SIG-M5 treated with dmso at 0.1 percent for 504 hours (cell line): ENCODE measurements around the gene PRSS2.
"Not testable (repeated sequence)": the region's sequence is repeated elsewhere in the genome, so short reads cannot be mapped to it uniquely, and the experiment has no call there.

Source experiments
- DNase-seq: peaks from one replicate; lab custom pipeline; 2025; ENCODE audit not compliant: unreplicated experiment; lab: John Stamatoyannopoulos, UW

PRSS2 gene

DNA sequence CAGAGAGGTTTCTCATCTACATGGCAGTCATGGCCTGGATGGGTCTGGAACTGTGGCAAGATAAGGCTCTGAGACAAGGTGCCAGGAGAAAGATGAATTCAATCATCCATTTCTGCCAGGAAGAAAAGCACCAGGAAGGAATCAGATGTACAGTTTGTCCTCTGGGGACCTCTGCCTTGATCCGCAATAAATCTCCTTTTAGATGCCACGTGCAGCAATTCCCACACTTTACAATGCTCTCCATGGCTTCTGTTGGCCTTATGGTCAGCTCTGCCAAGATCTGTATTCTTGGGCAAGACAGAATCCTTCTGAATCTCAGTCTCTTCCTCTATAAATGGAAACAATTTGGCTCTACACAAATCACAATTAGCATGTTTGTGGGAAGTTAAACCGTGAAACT lies 12.5 kb upstream of the PRSS2 start:
- not testable (repeated sequence) for DNase-seq

DNA sequence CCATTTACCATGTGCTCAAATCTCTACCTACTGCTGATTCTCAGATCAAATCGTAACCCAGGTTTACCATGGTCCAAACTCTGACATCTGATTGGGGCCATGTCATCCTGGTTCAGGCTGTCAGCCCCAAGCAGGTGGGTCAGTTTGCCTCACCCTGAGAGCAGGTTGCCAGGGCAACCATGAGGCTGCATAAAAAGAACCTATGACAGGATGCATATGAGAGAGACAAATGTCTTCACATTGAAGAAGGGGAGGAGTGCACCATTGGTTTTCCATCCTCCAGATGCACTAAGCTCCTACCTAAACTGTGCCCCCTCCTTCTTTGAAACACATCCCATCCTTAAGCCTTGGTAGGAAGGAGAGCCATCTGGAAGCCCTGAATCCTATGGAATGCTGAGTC lies 11.3 kb upstream of the PRSS2 start:
- DNase-seq = no peak

GRCh38 chr7:142760071-142760642 lies 10.6 kb upstream of the PRSS2 start:
- no peak for DNase-seq

DNA sequence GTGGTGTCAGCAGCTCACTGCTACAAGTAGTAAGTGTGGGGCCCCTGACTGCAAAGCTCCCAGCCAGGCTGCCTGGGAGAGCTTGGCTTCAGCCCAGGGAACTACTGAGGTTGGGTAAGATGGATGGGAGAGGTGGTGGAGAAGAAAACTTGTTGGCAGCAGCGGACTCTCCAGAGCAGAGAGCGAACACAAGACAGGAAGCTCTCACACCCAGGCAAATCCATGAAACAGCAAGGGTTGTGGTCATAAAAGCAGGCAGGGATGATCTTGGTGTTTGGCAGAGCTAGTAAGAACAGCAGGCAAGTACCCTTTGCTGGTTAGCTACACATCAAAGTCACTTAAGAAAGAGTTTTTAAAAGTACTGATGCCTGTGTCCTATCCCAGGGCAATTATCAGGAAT lies 9.2 kb upstream of the PRSS2 start:
- not testable (repeated sequence) for DNase-seq

DNA sequence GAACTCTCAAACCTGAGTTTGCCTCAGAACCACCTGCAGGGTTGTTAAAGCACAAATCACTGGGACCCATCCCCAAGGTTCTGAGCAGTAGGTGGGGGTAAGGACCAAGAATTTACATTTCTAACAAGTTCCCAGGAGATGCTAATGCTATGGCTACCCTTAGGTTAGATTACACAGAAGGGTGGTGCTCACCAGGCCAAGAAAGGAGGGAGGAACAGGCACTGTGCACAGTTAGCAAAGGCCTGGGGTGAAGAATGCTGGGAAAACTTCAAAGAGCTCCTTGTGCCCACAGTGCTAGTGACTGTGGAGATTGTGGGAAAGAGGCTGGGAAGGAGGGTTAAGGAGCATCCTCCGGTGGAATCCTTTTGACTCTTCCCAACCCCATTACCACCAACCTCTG lies 8.7 kb upstream of the PRSS2 start:
- DNase-seq = no peak

- DNase-seq = no peak
Measured at GRCh38 chr7:142767451-142767850, 3.3 kb upstream of the PRSS2 start.

GRCh38 chr7:142767861-142768260 lies 2.9 kb upstream of the PRSS2 start:
- no peak for DNase-seq

- not testable (repeated sequence) for DNase-seq
Measured at GRCh38 chr7:142768885-142769284, 1.9 kb upstream of the PRSS2 start.

GRCh38 chr7:142771353-142771723 lies 568 bp downstream of the PRSS2 start:
- DNase-seq = no peak

GRCh38 chr7:142772051-142772450 lies 1.3 kb downstream of the PRSS2 start:
- DNase-seq = no peak

DNA sequence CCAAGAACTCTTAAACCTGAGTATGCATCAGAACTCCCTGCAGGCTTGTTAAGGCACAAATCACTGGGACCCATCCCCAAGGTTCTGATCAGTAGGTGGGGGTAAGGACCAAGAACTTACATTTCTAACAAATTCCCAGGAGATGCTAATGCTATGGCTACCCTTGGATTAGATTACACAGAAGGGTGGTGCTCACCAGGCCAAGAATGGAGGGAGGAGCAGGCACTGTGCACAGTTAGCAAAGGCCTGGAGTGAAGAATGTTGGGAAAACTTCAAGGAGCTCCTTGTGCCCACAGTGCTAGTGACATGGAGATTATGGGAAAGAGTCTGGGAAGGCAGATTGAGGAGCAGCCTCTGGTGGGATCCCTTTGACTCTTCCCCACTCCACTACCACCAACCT lies 1.9 kb downstream of the PRSS2 start:
- no peak for DNase-seq

DNA sequence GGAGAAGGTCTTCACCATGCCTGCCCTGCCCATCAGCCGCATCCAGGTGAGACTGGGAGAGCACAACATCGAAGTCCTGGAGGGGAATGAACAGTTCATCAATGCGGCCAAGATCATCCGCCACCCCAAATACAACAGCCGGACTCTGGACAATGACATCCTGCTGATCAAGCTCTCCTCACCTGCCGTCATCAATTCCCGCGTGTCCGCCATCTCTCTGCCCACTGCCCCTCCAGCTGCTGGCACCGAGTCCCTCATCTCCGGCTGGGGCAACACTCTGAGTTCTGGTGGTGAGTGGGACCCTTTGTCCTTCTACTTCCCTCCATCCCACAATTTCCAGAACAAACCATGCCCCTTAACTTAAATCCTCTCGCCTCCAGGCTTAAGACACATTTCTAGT lies 2.5 kb downstream of the PRSS2 start:
- no peak for DNase-seq

GRCh38 chr7:142773937-142774744 lies 3.4 kb downstream of the PRSS2 start:
- no peak for DNase-seq

GRCh38 chr7:142774826-142775225 lies 4.1 kb downstream of the PRSS2 start:
- no peak for DNase-seq

DNA sequence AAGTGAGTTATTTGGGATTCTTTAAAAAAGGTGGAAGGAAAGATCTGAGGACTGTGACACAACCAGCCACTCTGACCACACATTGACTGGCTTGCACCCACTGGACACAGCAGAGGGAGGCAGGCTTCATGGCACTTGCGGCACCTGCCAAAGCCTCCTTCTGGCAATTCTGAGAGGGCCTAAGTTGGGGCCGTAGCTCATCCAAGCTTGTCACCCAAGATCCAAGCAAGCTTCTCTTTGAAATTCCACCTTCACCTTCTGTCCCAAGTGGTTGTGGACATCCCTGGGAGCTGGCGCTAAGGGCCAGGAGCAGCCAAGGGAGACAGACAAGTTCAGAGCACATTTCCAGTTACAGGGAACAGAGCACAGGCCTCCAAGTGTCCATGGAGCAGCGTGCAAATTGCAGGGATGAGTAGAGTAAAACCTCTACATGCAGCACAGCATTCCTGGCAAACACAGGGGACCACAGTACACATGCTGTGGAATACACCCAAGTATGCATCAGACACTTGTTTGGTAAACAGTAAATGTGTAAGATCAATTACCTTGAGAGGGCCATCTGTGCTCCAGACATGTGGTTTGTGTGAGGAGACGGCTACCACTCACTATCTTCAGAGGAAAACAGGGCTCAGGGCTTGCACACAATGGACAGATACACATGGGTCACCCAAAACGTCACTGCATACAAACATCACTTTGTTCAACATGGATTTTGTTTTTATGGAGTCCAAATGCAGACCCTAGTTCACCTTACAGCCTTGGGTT lies 4.8 kb downstream of the PRSS2 start:
- not testable (repeated sequence) for DNase-seq

- DNase-seq = no peak
Measured at GRCh38 chr7:142776206-142776844, 5.6 kb downstream of the PRSS2 start.

DNA sequence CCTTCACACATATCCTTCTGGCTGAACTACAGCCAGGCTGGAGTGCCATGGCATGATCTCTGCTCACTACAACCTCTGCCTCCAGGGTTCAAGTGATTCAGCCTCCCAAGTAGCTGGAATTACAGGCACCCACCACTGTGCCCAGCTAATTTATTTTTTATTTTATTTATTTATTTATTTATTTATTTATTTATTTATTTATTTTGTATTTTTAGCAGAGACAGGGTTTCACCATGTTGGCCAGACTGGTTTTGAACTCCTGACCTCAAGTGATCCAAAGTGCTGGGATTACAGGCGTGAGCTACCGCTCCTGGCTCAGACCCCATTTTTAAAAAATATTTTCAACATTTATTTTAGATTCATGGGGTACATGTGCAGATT lies 6.1 kb downstream of the PRSS2 start:
- not testable (repeated sequence) for DNase-seq

DNA sequence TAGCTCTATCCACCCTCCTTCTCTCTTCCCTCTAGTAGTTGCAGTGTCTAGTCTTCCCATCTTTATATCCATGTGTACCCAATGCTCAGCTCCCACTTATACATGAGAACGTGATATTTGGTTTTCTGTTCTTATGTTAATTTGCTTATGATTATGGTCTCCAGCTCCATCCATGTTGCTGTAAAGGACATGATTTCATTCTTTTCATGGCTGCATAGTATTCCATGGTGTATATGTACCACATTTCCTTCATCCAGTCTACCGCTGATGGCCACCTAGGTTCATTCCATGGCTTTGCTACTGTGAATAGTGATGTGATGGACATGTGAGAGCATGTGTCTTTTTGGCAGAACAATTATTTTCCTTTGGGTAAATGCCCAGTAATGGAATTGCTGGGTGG lies 6.5 kb downstream of the PRSS2 start:
- no peak for DNase-seq

GRCh38 chr7:142782922-142783900 lies 12.4 kb downstream of the PRSS2 start:
- DNase-seq = peak; percentile 84

- DNase-seq = no peak
Measured at GRCh38 chr7:142784096-142784495, 13.3 kb downstream of the PRSS2 start.
